ENCODE measurements around the gene ATXN1.

GRCh38 chr6:16419636-16420336, 341.5 kb downstream of the ATXN1 start:
- TF ChIP-seq POLR2A (IDR thresholded peaks at IDR 0.05) (no peak), CTCF (IDR thresholded peaks at IDR 0.05) (no peak), EP300 (IDR thresholded peaks at IDR 0.05; ENCODE audit: low read depth) (no peak), POLR2AphosphoS5 (IDR thresholded peaks at IDR 0.05) (no peak)

All from transverse colon (tissue), 4 donors.